K562 (cell line): ENCODE results near the gene BBLN. TPM values are rescaled to one million over a fixed set of nuclear protein-coding genes. Genes with fewer than 3 reads are reported as not detected.

ENCODE experiments used
- ATAC-seq: fragments of 200-7000 bp; cut with Tn5 transposase; 3 replicates; pipeline ENCODE4 v1.9.1; 2020; ENCODE audit warnings: moderate library complexity
- BruUV-seq: library from RNA; stranded (reverse); fragments of 400-500 nt; replicated peaks from 2 replicates; lab custom pipeline; 2021; lab: Mats Ljungman, UMichigan
- CTCF ChIA-PET: fragments of 300-600 bp; formaldehyde crosslinking; extraction: SDS; loops from one replicate; lab custom pipeline; 2021; ENCODE audit warnings: low intra/inter-chr PET ratio; lab: Yijun Ruan, JAX
- POLR2A ChIA-PET: fragments of 300-600, 350-650 bp; sonication (Branson Sonifier 250); formaldehyde crosslinking; extraction: SDS; loops from one replicate; lab custom pipeline; 2021; ENCODE audit warnings: antibody characterized with exemption, inconsistent platforms; lab: Yijun Ruan, JAX
- DNase-seq, 4 experiments: peaks; one replicate each; pipeline versions ENCODE4 v3.0.0 to v3.0.0-alpha.2; 2011 to 2018; ENCODE audit warnings: low spot score in 3 of 4, mixed read lengths in 3 of 4; ENCODE audit errors: extremely low read depth in 1 of 4
- FAIRE-seq: peaks from 2 replicates; lab custom pipeline; 2011; peaks lifted over from hg19 to GRCh38; lab: Jason Lieb, UNC
- H2AFZ ChIP-seq: 2 replicates; pipeline ENCODE4 v1.6.0; 2011; ENCODE audit warnings: low read depth, low read length, control low read depth, inconsistent platforms
- H3K27ac ChIP-seq: fragments of 200-600 bp; 3 replicates; pipeline ENCODE4 v1.8.0; 2011; ENCODE audit warnings: low read depth, mild to moderate bottlenecking, control low read depth, inconsistent platforms, low read length, moderate library complexity, mixed read lengths; ENCODE audit errors: extremely low read depth
- H3K27me3 ChIP-seq, 2 experiments: fragments of 300-600 bp in 1 of 2; 2 replicates in 1 of 2; 3 replicates in 1 of 2; pipeline versions ENCODE4 v1.6.0 to v1.8.0; 2011; ENCODE audit warnings: inconsistent platforms in 2 of 2, low read length in 2 of 2, mild to moderate bottlenecking in 1 of 2, mixed read lengths in 1 of 2, moderate library complexity in 1 of 2; ENCODE audit not compliant: control insufficient read depth in 2 of 2, insufficient read depth in 2 of 2
- H3K36me3 ChIP-seq: fragments of 300-600 bp; 3 replicates; pipeline ENCODE4 v1.8.0; 2011; ENCODE audit warnings: mild to moderate bottlenecking, low read length, inconsistent platforms; ENCODE audit not compliant: control insufficient read depth, insufficient read depth
- H3K4me1 ChIP-seq, 2 experiments: fragments of 200-600 bp in 1 of 2; replicated peaks in 1 of 2; 2 replicates in 1 of 2; 3 replicates in 1 of 2; pipeline versions ENCODE4 v1.5.1 to v1.8.0; 2011; ENCODE audit warnings: inconsistent platforms in 2 of 2, low read length in 2 of 2, mild to moderate bottlenecking in 1 of 2, mixed read lengths in 1 of 2, moderate library complexity in 1 of 2; ENCODE audit not compliant: control insufficient read depth in 2 of 2, insufficient read depth in 2 of 2
- H3K4me2 ChIP-seq: 2 replicates; pipeline ENCODE4 v1.6.1; 2011; ENCODE audit warnings: low read length, control low read depth, inconsistent platforms, mixed read lengths; ENCODE audit not compliant: insufficient read depth
- H3K4me3 ChIP-seq: fragments of 200-600 bp; sonication (generic), shearing (Covaris generic); 2 replicates; pipeline ENCODE4 v1.5.1; 2016; ENCODE audit warnings: control low read depth, inconsistent platforms
- H3K79me2 ChIP-seq: fragments of 200-600 bp; 3 replicates; pipeline ENCODE4 v1.8.0; 2011; ENCODE audit warnings: low read length, inconsistent platforms; ENCODE audit not compliant: control insufficient read depth, insufficient read depth
- H3K9ac ChIP-seq, 2 experiments: 2 replicates each; pipeline versions ENCODE4 v1.6.0 to v1.6.1; 2011; ENCODE audit warnings: low read depth in 2 of 2, low read length in 2 of 2, control low read depth in 1 of 2, inconsistent platforms in 1 of 2, mild to moderate bottlenecking in 1 of 2, mixed read lengths in 1 of 2; ENCODE audit not compliant: insufficient read depth in 1 of 2
- H3K9me1 ChIP-seq: one replicate; pipeline ENCODE4 v1.6.0; 2011; ENCODE audit warnings: inconsistent platforms, mild to moderate bottlenecking, low read length, moderate library complexity; ENCODE audit not compliant: control insufficient read depth, insufficient read depth
- H3K9me3 ChIP-seq: replicated peaks from 2 replicates; pipeline ENCODE4 v1.5.1; 2011; ENCODE audit warnings: low read depth, low read length, inconsistent platforms; ENCODE audit not compliant: control insufficient read depth, insufficient read depth
- H4K20me1 ChIP-seq: replicated peaks from 2 replicates; pipeline ENCODE4 v1.6.1; 2011; ENCODE audit warnings: low read length, inconsistent platforms, mixed read lengths; ENCODE audit not compliant: control insufficient read depth, insufficient read depth
- HDGF ChIP-seq: fragments of 450-650 bp; IDR thresholded peaks from 2 replicates; pipeline ENCODE4 v1.6.1; 2016
- NCOA6 ChIP-seq: fragments of 450-650 bp; IDR thresholded peaks from 2 replicates; pipeline ENCODE4 v1.6.1; 2017; ENCODE audit warnings: mild to moderate bottlenecking
- NFXL1 ChIP-seq: fragments of 450-650 bp; formaldehyde crosslinking; IDR thresholded peaks from 2 replicates; pipeline ENCODE4 v1.4.0; 2021; ENCODE audit warnings: mild to moderate bottlenecking
- NONO ChIP-seq, 2 experiments: fragments of 200-400 bp in 1 of 2; fragments of 450-650 bp in 1 of 2; formaldehyde crosslinking in 1 of 2; IDR thresholded peaks; 2 replicates each; pipeline ENCODE4 v1.6.1; 2017; ENCODE audit warnings: low read depth in 2 of 2, mild to moderate bottlenecking in 2 of 2, moderate library complexity in 2 of 2, low read length in 1 of 2
- ZBTB17 ChIP-seq: fragments of 450-650 bp; formaldehyde crosslinking; IDR thresholded peaks from 2 replicates; pipeline ENCODE4 v1.4.0; 2020; ENCODE audit warnings: mild to moderate bottlenecking
- ZFX ChIP-seq: sonication (generic); formaldehyde crosslinking; IDR thresholded peaks from 2 replicates; pipeline ENCODE4 v1.8.0; 2022; ENCODE audit warnings: mild to moderate bottlenecking, missing genetic modification reagents, moderate library complexity
- WGBS: fragments of 100-300 bp; shearing (Covaris generic); methylation state at CpG from one replicate; pipeline ENCODE4 v1.1.6; 2016; ENCODE audit warnings: low coverage, mixed read lengths; ENCODE audit not compliant: insufficient coverage; ENCODE audit errors: missing lambda C conversion rate; 5-methylcytosine and 5-hydroxymethylcytosine counted together
- in situ Hi-C: fragments of 300-500 bp; cut with MboI; formaldehyde crosslinking; loops from 4 replicates; pipeline ENCODE4 v1.15.0; 2018; ENCODE audit warnings: inconsistent platforms, mixed read lengths
- intact Hi-C: fragments of 100-400 bp; cut with micrococcal nuclease; formaldehyde crosslinking; loops from 2 replicates; pipeline ENCODE4 v1.14.2; 2022
- polyA plus RNA-seq, 8 experiments: library from polyadenylated mRNA; depleted of rRNA in 4 of 8; stranded (reverse) in 5 of 8; unstranded in 3 of 8; fragments of >200 nt; fragmentation: Nextera tagmentation in 2 of 8; fragmentation: Illumina TruSeq in 1 of 8; extraction: Ambion mirVana in 2 of 8; extraction: Trizol in 1 of 8; gene quantifications; 2 replicates each; pipeline versions ENCODE4 v1.2.1 to v1.2.3, GENCODE V29; 2011 to 2014; ENCODE audit warnings: inconsistent platforms in 1 of 8, missing spikeins in 1 of 8
- total RNA-seq, 7 experiments: library from RNA; depleted of rRNA in 6 of 7; stranded (reverse); fragments of >200 nt in 6 of 7; fragmentation: Illumina TruSeq in 2 of 7; extraction: Trizol in 2 of 7; gene quantifications; 2 replicates each; pipeline versions ENCODE4 v1.2.1 to v1.2.3, GENCODE V29; 2011 to 2021; ENCODE audit warnings: low replicate concordance in 1 of 7
- TF ChIP-seq, protein P1 (sequence below): sonication (generic); formaldehyde crosslinking; IDR thresholded peaks from 2 replicates; pipeline ENCODE4 v1.8.0; 2022; ENCODE audit warnings: mild to moderate bottlenecking, missing genetic modification reagents, borderline replicate concordance

The BBLN gene
- total and polyA plus RNA-seq, 9 of the 15 experiments (the other 6 are each of a cell fraction or from before 2014, with no cell fraction given) = 4.2 to 331 (median 87.1) TPM

DNA sequence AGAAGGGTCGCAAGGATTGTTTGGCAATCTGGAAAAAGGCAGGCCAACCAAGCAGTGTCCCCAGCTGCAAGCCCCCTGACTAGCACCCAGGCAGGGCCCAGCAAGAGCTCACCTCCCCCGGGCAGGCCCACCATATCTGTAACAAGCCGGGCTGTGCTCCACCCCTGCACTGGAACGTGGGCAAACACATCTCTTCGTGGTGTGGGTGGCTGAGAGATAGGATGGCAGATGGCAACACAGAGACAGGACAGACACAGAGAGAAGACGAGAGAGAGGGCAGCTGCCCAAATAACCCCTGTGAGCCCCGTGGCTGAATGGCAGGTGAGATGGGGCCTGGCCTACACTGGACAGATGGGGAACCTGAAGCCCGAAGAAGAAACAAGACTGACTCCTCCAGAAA is 9.4 kb downstream of the BBLN start:
- in situ Hi-C loops = no loop called here
- no peaks in the 10 kb centered on the region for H3K9me1 ChIP-seq
- ATAC-seq (no peak), DNase-seq (no peak)
- 0 out of 2 replicates have a peak, but pooled peaks cover 4% of the 10 kb centered on the region for H4K20me1 ChIP-seq
- H3K4me1 ChIP-seq = peaks cover 0 to 12% of the 10 kb centered on the region in 2 experiments; a peak in 3 of 5 replicates
- TF ChIP-seq ZBTB17 (CRISPR knock-in tag) (no peak), NFXL1 (CRISPR knock-in tag) (no peak), ZFX (no peak), NONO (IDR thresholded peaks at IDR 0.05; ENCODE audit: low read depth in 2 of 2, low read length in 1 of 2) (no peak), NCOA6 (no peak), HDGF (no peak)
- TF ChIP-seq, protein P1, sequence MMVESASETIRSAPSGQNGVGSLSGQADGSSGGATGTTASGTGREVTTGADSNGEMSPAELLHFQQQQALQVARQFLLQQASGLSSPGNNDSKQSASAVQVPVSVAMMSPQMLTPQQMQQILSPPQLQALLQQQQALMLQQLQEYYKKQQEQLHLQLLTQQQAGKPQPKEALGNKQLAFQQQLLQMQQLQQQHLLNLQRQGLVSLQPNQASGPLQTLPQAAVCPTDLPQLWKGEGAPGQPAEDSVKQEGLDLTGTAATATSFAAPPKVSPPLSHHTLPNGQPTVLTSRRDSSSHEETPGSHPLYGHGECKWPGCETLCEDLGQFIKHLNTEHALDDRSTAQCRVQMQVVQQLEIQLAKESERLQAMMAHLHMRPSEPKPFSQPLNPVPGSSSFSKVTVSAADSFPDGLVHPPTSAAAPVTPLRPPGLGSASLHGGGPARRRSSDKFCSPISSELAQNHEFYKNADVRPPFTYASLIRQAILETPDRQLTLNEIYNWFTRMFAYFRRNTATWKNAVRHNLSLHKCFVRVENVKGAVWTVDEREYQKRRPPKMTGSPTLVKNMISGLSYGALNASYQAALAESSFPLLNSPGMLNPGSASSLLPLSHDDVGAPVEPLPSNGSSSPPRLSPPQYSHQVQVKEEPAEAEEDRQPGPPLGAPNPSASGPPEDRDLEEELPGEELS (CRISPR knock-in tag) = no peak
- TF ChIP-seq, all 486 proteins: peak for 0
- WGBS = 71% methylated on average over 8 of the region's 8 CpGs
- ChIA-PET CTCF (no interaction called here), POLR2A (interaction anchor here (0.9 to 12.6 kb wide), 6 partner anchors 5 to 528 kb away, joined by 3 to 155 read pairs (median 10); partner anchors contain the start of gene BBLN)
- intact Hi-C loops = no loop called here
- Histone ChIP-seq H3K9ac (peak overlapping the region in 1 of 2 experiments; percentile 76; a peak in 2 of 4 replicates), H3K36me3 (peaks cover 77% of the 10 kb centered on the region), H3K4me3 (no peak overlapping the region), H3K9me3 (no peaks in the 10 kb centered on the region), H3K27ac (no peak overlapping the region), H2AFZ (no peak overlapping the region), H3K79me2 (no peaks in the 10 kb centered on the region), H3K27me3 (no peaks in the 10 kb centered on the region), H3K4me2 (no peak overlapping the region)
- no TSS peak for BruUV-seq
- no peak for FAIRE-seq
